OCI-LY7 (cell line): Measurements from ENCODE around the gene PLD4. TPM values are rescaled to one million over a fixed set of nuclear protein-coding genes. Genes with fewer than 3 reads are reported as not detected.

Experiments used
- BruUV-seq: library from RNA; stranded (reverse); fragments of 400-500 nt; replicated peaks from 2 replicates; lab custom pipeline; 2021; lab: Mats Ljungman, UMichigan
- CTCF ChIA-PET: fragments of 300-600 bp; sonication (Branson Sonifier 250); formaldehyde crosslinking; loops from one replicate; lab custom pipeline; 2022; ENCODE audit warnings: antibody characterized with exemption; ENCODE audit not compliant: unreplicated experiment; lab: Charles Lee
- POLR2A ChIA-PET: fragments of 300-600 bp; sonication (Branson Sonifier 250); formaldehyde crosslinking; loops from one replicate; lab custom pipeline; 2022; ENCODE audit warnings: antibody characterized with exemption; lab: Charles Lee
- DNase-seq: peaks from one replicate; pipeline ENCODE4 v3.0.0-alpha.2; 2015; ENCODE audit warnings: low spot score
- H2AFZ ChIP-seq: fragments of 200-600 bp; sonication (generic), shearing (Covaris generic); 2 replicates; pipeline ENCODE4 v1.6.1; 2014; ENCODE audit warnings: mild to moderate bottlenecking, antibody characterized with exemption, low read length, moderate library complexity
- H3K27ac ChIP-seq: fragments of 200-600 bp; sonication (generic); 2 replicates; pipeline ENCODE4 v1.5.1; 2014; ENCODE audit warnings: mixed run types, low read depth, mild to moderate bottlenecking, moderate library complexity, low read length, inconsistent platforms; ENCODE audit not compliant: poor library complexity, severe bottlenecking
- H3K36me3 ChIP-seq: fragments of 200-600 bp; sonication (generic); 2 replicates; pipeline ENCODE4 v1.6.1; 2014; ENCODE audit warnings: mild to moderate bottlenecking, antibody characterized with exemption, low read length, moderate library complexity, mixed read lengths; ENCODE audit not compliant: insufficient read depth
- H3K4me1 ChIP-seq: fragments of 200-600 bp; sonication (generic); 2 replicates; pipeline ENCODE4 v1.5.1; 2014; ENCODE audit warnings: mild to moderate bottlenecking, low read length; ENCODE audit not compliant: insufficient read depth, poor library complexity, severe bottlenecking
- H3K4me2 ChIP-seq: fragments of 200-600 bp; sonication (generic); 2 replicates; pipeline ENCODE4 v1.6.1; 2014; ENCODE audit warnings: mild to moderate bottlenecking, low read length
- H3K4me3 ChIP-seq: fragments of 200-600 bp; sonication (generic); 2 replicates; pipeline ENCODE4 v1.5.1; 2014; ENCODE audit warnings: mild to moderate bottlenecking, low read depth, low read length; ENCODE audit not compliant: poor library complexity, severe bottlenecking
- H3K79me2 ChIP-seq: fragments of 200-600 bp; sonication (generic); 2 replicates; pipeline ENCODE4 v1.6.1; 2016; ENCODE audit warnings: low read depth, mild to moderate bottlenecking, low read length, moderate library complexity, mixed read lengths; ENCODE audit not compliant: insufficient read depth
- H3K9me2 ChIP-seq: fragments of 200-600 bp; sonication (generic); 2 replicates; pipeline ENCODE4 v1.6.1; 2016; ENCODE audit warnings: mild to moderate bottlenecking, low read length, mixed read lengths; ENCODE audit not compliant: insufficient read depth
- H3K9me3 ChIP-seq: fragments of 200-600 bp; sonication (generic); 2 replicates; pipeline ENCODE4 v1.6.1; 2014; ENCODE audit warnings: mild to moderate bottlenecking, mixed run types, low read length, mixed read lengths
- H4K20me1 ChIP-seq: fragments of 200-600 bp; sonication (generic); 2 replicates; pipeline ENCODE4 v1.6.1; 2014; ENCODE audit warnings: mild to moderate bottlenecking, antibody characterized with exemption, low read length, moderate library complexity, mixed read lengths; ENCODE audit not compliant: insufficient read depth
- EZH2phosphoT487 ChIP-seq: fragments of 200-600 bp; sonication (generic); IDR thresholded peaks from 2 replicates; pipeline ENCODE4 v1.6.1; 2018; ENCODE audit warnings: low read depth, borderline replicate concordance, mild to moderate bottlenecking, mixed run types, antibody characterized with exemption, low read length, moderate library complexity, mixed read lengths
- intact Hi-C: fragments of 100-400 bp; cut with micrococcal nuclease; formaldehyde crosslinking; loops from one replicate; pipeline ENCODE4 v1.10.0; 2022; ENCODE audit not compliant: unreplicated experiment
- total RNA-seq, 2 experiments: library from RNA; depleted of rRNA in 1 of 2; stranded (reverse); fragments of >200 nt in 1 of 2; shearing (Covaris generic) in 1 of 2; gene quantifications; 2 replicates each; pipeline ENCODE4 v1.2.3, GENCODE V29; 2014 to 2022
- TF ChIP-seq, protein P1 (sequence below): fragments of 200-600 bp; sonication (generic); conservative IDR thresholded peaks from 2 replicates; pipeline ENCODE4 v1.5.1; 2014; ENCODE audit warnings: mild to moderate bottlenecking, antibody characterized with exemption, low read length, moderate library complexity, mixed read lengths

Gene PLD4
- total RNA-seq, 2 experiments from 2014 or later = 0.66 to 5.1 TPM

DNA sequence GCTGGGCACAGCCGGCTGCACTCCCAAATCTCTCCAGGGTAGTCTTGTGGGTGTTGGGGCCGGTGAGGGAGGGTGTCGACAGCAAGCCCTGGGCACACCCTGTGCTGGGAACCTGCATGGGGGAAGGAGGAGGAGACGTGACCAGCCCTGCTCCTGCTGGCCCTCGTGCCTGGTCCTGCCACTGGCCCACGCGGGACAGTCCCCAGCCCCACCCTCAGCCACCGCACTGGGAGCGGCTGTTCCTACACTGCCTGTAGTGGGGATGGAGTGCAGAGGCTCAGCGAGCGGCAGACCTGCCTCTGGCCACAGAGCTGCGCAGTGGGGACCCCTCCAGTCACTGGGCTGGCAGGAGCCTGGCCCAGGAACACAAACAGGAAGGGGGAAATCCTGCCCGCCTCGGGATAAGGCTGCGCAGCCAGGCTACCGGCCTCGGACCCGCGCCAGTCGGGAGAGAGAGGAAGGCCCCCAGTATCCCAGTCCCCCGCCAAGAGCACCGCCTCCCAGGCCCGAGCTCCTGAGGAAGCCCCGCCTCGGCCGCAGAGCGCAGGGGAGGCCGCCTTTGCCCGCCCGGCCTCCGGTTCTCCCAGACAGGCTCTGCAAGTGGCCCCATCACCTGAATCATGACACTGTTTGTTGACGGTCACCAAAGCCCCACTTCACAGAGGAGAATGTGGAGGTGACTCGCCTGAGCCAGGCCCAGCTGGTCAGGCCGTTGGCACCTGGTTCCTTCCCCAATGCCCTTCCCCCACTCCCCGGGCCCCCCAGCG, 42.9 kb downstream of the PLD4 start:
- ChIA-PET POLR2A (interaction anchor here (0.5 kb wide), 1 partner anchor 86 kb away, joined by 6 read pairs; no protein-coding TSS in a partner anchor), CTCF (no interaction called here)
- Histone ChIP-seq H3K4me1 (peaks cover 19% of the 10 kb centered on the region), H3K27ac (no peak overlapping the region), H3K9me2 (no peaks in the 10 kb centered on the region), H3K4me2 (peak overlapping the region; percentile 68), H3K36me3 (no peaks in the 10 kb centered on the region), H2AFZ (peak overlapping the region; percentile 16; the same call in 1 of the 2 replicates), H3K4me3 (peak overlapping the region; percentile 28), H3K9me3 (no peaks in the 10 kb centered on the region), H3K79me2 (no peaks in the 10 kb centered on the region), H4K20me1 (no peaks in the 10 kb centered on the region)
- no peak for TF ChIP-seq EZH2phosphoT487
- TF ChIP-seq, protein P1, sequence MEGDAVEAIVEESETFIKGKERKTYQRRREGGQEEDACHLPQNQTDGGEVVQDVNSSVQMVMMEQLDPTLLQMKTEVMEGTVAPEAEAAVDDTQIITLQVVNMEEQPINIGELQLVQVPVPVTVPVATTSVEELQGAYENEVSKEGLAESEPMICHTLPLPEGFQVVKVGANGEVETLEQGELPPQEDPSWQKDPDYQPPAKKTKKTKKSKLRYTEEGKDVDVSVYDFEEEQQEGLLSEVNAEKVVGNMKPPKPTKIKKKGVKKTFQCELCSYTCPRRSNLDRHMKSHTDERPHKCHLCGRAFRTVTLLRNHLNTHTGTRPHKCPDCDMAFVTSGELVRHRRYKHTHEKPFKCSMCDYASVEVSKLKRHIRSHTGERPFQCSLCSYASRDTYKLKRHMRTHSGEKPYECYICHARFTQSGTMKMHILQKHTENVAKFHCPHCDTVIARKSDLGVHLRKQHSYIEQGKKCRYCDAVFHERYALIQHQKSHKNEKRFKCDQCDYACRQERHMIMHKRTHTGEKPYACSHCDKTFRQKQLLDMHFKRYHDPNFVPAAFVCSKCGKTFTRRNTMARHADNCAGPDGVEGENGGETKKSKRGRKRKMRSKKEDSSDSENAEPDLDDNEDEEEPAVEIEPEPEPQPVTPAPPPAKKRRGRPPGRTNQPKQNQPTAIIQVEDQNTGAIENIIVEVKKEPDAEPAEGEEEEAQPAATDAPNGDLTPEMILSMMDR = no peak
- no peak for DNase-seq
- BruUV-seq = no TSS peak
- intact Hi-C loops = loop anchor here (2.0 kb wide), 1 partner anchor 71 kb away; no protein-coding TSS in a partner anchor

- TF ChIP-seq EZH2phosphoT487 = no peak
- TF ChIP-seq, protein P1 = no peak
- no peaks in the 10 kb centered on the region for H3K79me2 ChIP-seq
- H3K27ac ChIP-seq = no peak overlapping the region
- no peaks in the 10 kb centered on the region for H3K36me3 ChIP-seq
- H3K9me3 ChIP-seq = no peaks in the 10 kb centered on the region
- CTCF ChIA-PET = no interaction called here
- peak overlapping the region; percentile 16; the same call in 1 of the 2 replicates for H2AFZ ChIP-seq
- H3K4me3 ChIP-seq = peak overlapping the region; percentile 28
- DNase-seq = no peak
- peaks cover 19% of the 10 kb centered on the region for H3K4me1 ChIP-seq
- H3K9me2 ChIP-seq = no peaks in the 10 kb centered on the region
- peak overlapping the region; percentile 68 for H3K4me2 ChIP-seq
- no peaks in the 10 kb centered on the region for H4K20me1 ChIP-seq
- POLR2A ChIA-PET = interaction anchor here (0.5 kb wide), 1 partner anchor 86 kb away, joined by 6 read pairs; no protein-coding TSS in a partner anchor
- no TSS peak for BruUV-seq
- intact Hi-C loops = loop anchor here (2.0 kb wide), 1 partner anchor 71 kb away; no protein-coding TSS in a partner anchor
Observed at GRCh38 chr14:104968153-104968527, 43.5 kb downstream of the PLD4 start.
